ENCODE results near the gene SGMS1. TPM values are rescaled to one million over a fixed set of nuclear protein-coding genes. Genes with fewer than 3 reads are reported as not detected.

Gene SGMS1
- total and polyA plus RNA-seq, 8 donors: 47.0 to 58.1 (median 54.0) TPM

- no peaks in the 10 kb centered on the region for H3K27me3 ChIP-seq
- no peaks in the 10 kb centered on the region for H3K36me3 ChIP-seq
- ATAC-seq (no peak), DNase-seq (no peak)
- no peak overlapping the region for H3K27ac ChIP-seq
- H3K4me3 ChIP-seq: no peak overlapping the region
- intact Hi-C loops (cut with DNase I): no loop called here
- no peaks in the 10 kb centered on the region for H3K9me3 ChIP-seq
- TF ChIP-seq, protein P1, sequence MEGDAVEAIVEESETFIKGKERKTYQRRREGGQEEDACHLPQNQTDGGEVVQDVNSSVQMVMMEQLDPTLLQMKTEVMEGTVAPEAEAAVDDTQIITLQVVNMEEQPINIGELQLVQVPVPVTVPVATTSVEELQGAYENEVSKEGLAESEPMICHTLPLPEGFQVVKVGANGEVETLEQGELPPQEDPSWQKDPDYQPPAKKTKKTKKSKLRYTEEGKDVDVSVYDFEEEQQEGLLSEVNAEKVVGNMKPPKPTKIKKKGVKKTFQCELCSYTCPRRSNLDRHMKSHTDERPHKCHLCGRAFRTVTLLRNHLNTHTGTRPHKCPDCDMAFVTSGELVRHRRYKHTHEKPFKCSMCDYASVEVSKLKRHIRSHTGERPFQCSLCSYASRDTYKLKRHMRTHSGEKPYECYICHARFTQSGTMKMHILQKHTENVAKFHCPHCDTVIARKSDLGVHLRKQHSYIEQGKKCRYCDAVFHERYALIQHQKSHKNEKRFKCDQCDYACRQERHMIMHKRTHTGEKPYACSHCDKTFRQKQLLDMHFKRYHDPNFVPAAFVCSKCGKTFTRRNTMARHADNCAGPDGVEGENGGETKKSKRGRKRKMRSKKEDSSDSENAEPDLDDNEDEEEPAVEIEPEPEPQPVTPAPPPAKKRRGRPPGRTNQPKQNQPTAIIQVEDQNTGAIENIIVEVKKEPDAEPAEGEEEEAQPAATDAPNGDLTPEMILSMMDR (IDR thresholded peaks at IDR 0.05): no peak
- peaks cover 6 to 58% of the 10 kb centered on the region in 2 donors for H3K4me1 ChIP-seq
These were observed 239.5 kb downstream of the SGMS1 start for GRCh38 chr10:50384238-50384637.

GRCh38 chr10:50382576-50383023, 241.2 kb downstream of the SGMS1 start:
- TF ChIP-seq, protein P1 (IDR thresholded peaks at IDR 0.05): no peak
- DNase-seq (no peak), ATAC-seq (no peak)
- no peaks in the 10 kb centered on the region for H3K36me3 ChIP-seq
- H3K9me3 ChIP-seq: no peaks in the 10 kb centered on the region
- H3K4me3 ChIP-seq: no peak overlapping the region
- intact Hi-C loops (cut with DNase I): no loop called here
- peaks cover 6 to 52% of the 10 kb centered on the region in 2 donors for H3K4me1 ChIP-seq
- H3K27me3 ChIP-seq: no peaks in the 10 kb centered on the region
- H3K27ac ChIP-seq: no peak overlapping the region

DNA sequence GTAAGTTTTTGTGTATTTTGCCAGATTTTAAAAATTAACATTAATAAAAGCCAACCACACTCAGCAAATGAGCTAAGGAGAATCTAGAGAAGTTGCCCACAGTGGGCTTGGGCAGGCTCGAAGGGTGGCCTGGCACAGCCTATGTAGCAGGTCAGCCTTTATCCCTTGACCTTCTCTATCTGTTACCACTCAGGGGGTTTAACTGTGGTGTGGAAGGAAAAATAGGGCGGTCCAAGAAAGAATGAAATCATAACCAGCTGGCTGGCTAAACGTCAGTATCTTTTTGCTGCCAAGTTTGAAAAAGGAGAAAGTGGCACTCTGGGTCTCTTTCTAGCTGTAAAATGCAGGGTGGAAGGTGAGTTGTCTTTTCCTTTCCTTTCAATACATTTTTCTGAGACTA, 242.1 kb downstream of the SGMS1 start:
- ATAC-seq: no peak

DNA sequence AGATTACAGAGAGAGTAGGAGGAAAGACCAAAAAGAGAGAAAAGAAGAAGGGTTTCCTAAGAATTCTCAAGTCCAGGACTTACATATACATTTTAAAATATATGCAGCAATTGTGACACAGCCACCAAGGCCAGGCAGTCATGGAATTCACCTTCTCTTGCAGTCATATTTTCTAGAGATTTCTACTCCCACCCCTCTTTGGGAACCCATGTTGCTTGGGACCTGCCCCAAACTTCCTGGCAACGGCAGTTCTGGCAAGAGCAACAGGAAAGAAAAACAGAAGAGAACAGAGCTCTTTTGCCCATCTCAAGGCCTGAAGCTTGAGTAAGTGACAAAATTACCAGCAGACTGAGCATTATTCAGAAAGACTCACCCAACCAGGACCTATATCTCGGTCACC, 244.1 kb downstream of the SGMS1 start:
- Histone ChIP-seq H3K36me3 (no peaks in the 10 kb centered on the region), H3K27me3 (no peaks in the 10 kb centered on the region), H3K4me1 (peaks cover 17 to 41% of the 10 kb centered on the region in 2 donors), H3K9me3 (no peaks in the 10 kb centered on the region), H3K4me3 (no peak overlapping the region), H3K27ac (no peak overlapping the region)
- intact Hi-C loops (cut with DNase I): no loop called here
- TF ChIP-seq, protein P1 (IDR thresholded peaks at IDR 0.05): no peak
- ATAC-seq: no peak
- DNase-seq: no peak

More for the DNA sequence above, 242.1 kb downstream of the SGMS1 start:
- no peaks in the 10 kb centered on the region for H3K9me3 ChIP-seq
- H3K36me3 ChIP-seq: no peaks in the 10 kb centered on the region
- H3K27ac ChIP-seq: no peak overlapping the region
- no peaks in the 10 kb centered on the region for H3K27me3 ChIP-seq
- peaks cover 6 to 44% of the 10 kb centered on the region in 2 donors for H3K4me1 ChIP-seq
- TF ChIP-seq, protein P1 (IDR thresholded peaks at IDR 0.05): no peak
- no peak for DNase-seq
- H3K4me3 ChIP-seq: no peak overlapping the region
- intact Hi-C loops (cut with DNase I): no loop called here

GRCh38 chr10:50375745-50376144, 248.0 kb downstream of the SGMS1 start:
- ATAC-seq (no peak), DNase-seq (no peak)
- H3K36me3 ChIP-seq: no peaks in the 10 kb centered on the region
- H3K4me3 ChIP-seq: no peak overlapping the region
- intact Hi-C loops (cut with DNase I): no loop called here
- TF ChIP-seq, protein P1 (IDR thresholded peaks at IDR 0.05): no peak
- no peak overlapping the region for H3K27ac ChIP-seq
- peaks cover 17 to 35% of the 10 kb centered on the region in 2 donors for H3K4me1 ChIP-seq
- H3K27me3 ChIP-seq: no peaks in the 10 kb centered on the region
- H3K9me3 ChIP-seq: no peaks in the 10 kb centered on the region
